Measurements from ENCODE around the gene AMIGO3. TPM values are rescaled to one million over a fixed set of nuclear protein-coding genes. Genes with fewer than 3 reads are reported as not detected.

AMIGO3 gene
- total RNA-seq, 1 experiment from 2014 or later = 0.32 TPM

DNA sequence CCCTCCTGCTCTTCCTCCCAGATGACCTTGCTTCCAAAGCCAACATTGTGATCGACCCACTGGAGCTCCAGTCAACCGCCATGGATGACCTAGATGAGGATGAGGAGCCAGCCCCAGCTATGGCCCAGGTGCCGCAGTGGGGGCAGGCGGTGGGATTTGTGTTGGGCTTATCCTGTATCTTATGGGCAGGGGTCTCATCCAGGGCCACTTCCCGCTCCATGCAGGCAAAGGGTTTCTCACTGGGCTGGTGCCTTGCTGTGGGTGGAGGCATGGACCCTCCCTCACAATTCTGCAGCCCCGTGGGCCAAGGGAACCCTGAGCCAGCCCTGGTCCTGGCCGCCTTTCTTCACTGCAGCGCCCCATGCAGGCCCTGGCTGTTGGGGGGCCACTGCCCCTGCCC lies 14.9 kb downstream of the AMIGO3 start:
- no peak overlapping the region for H3K4me2 ChIP-seq (ENCODE audit: low read length)
- H3K4me3 ChIP-seq (replicated peaks in 1 of 2; ENCODE audit: low read depth in 1 of 2, low read length in 2 of 2) = no peak overlapping the region
- no peaks in the 10 kb centered on the region for H3K27me3 ChIP-seq (ENCODE audit: insufficient read depth, low read length)
- H3K9me3 ChIP-seq (ENCODE audit: control insufficient read depth in 1 of 2, insufficient read depth in 1 of 2, low read depth in 1 of 2, low read length in 2 of 2) = no peaks in the 10 kb centered on the region
- POLR2A ChIA-PET = no interaction called here
- no peak overlapping the region for H2AFZ ChIP-seq (ENCODE audit: low read depth, low read length, poor library complexity, severe bottlenecking)
- H3K79me2 ChIP-seq (ENCODE audit: insufficient read depth, low read length) = no peaks in the 10 kb centered on the region
- ATAC-seq (no peak), DNase-seq (ENCODE audit: low read depth, low spot score) (no peak)
- no peaks in the 10 kb centered on the region for H3K9me2 ChIP-seq (ENCODE audit: insufficient read depth)
- H3K27ac ChIP-seq (ENCODE audit: low read depth, low read length) = no peak overlapping the region
- BruUV-seq (replicated peaks) = no TSS peak
- no peaks in the 10 kb centered on the region for H3K4me1 ChIP-seq (ENCODE audit: control insufficient read depth in 1 of 2, insufficient read depth in 2 of 2, low read length in 2 of 2)
- CTCF ChIA-PET = interaction anchor here (1.6 kb wide), 1 partner anchor 109 kb away, joined by 3 read pairs; the partner anchor contains the start of gene UBA7
- H3K36me3 ChIP-seq (ENCODE audit: control insufficient read depth in 1 of 2, insufficient read depth in 2 of 2, low read length in 2 of 2) = peaks cover 0 to 4% of the 10 kb centered on the region in 2 experiments; a peak in 1 of 4 replicates
- RAD21 ChIA-PET (ENCODE audit: low non-redundant PET in 1 of 2, low total read pairs in 2 of 2, uncharacterized antibody in 2 of 2, unreplicated experiment in 2 of 2) = no interaction called here
- intact Hi-C loops (cut with micrococcal nuclease) = no loop called here
- no peaks in the 10 kb centered on the region for H4K20me1 ChIP-seq (ENCODE audit: insufficient read depth)
- no peak overlapping the region for H3K9ac ChIP-seq (ENCODE audit: low read length)
- TF ChIP-seq CBX3 (IDR thresholded peaks at IDR 0.05; ENCODE audit: low read depth) (no peak), ZFX (IDR thresholded peaks at IDR 0.05) (no peak), SRF (IDR thresholded peaks at IDR 0.05; ENCODE audit: low read depth) (no peak), SP1 (IDR thresholded peaks at IDR 0.05; ENCODE audit: low read depth) (no peak), YY1 (IDR thresholded peaks at IDR 0.05; ENCODE audit: extremely low read depth, insufficient replicate concordance, low read depth, low read length) (no peak), ZNF274 (IDR thresholded peaks at IDR 0.05; ENCODE audit: low read depth, low read length) (no peak), EGR1 (IDR thresholded peaks at IDR 0.05; ENCODE audit: low read depth) (no peak), CEBPB (IDR thresholded peaks at IDR 0.05; ENCODE audit: low read depth) (no peak), POLR2A (IDR thresholded peaks at IDR 0.05; ENCODE audit: borderline replicate concordance, extremely low read depth, insufficient read depth, insufficient read length) (no peak), RAD21 (IDR thresholded peaks at IDR 0.05; ENCODE audit: low read depth) (no peak), POLR2AphosphoS5 (IDR thresholded peaks at IDR 0.05; ENCODE audit: low read depth, low read length) (no peak), TCF7L2 (IDR thresholded peaks at IDR 0.05; ENCODE audit: borderline replicate concordance, extremely low read depth, insufficient read depth, insufficient read length) (no peak)
- TF ChIP-seq, protein P1, sequence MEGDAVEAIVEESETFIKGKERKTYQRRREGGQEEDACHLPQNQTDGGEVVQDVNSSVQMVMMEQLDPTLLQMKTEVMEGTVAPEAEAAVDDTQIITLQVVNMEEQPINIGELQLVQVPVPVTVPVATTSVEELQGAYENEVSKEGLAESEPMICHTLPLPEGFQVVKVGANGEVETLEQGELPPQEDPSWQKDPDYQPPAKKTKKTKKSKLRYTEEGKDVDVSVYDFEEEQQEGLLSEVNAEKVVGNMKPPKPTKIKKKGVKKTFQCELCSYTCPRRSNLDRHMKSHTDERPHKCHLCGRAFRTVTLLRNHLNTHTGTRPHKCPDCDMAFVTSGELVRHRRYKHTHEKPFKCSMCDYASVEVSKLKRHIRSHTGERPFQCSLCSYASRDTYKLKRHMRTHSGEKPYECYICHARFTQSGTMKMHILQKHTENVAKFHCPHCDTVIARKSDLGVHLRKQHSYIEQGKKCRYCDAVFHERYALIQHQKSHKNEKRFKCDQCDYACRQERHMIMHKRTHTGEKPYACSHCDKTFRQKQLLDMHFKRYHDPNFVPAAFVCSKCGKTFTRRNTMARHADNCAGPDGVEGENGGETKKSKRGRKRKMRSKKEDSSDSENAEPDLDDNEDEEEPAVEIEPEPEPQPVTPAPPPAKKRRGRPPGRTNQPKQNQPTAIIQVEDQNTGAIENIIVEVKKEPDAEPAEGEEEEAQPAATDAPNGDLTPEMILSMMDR (IDR thresholded peaks at IDR 0.05 in 2 of 3, conservative IDR thresholded peaks at IDR 0.05 in 1 of 3; ENCODE audit: borderline replicate concordance in 1 of 3, insufficient read depth in 1 of 3, low read depth in 2 of 3, low read length in 2 of 3) = no peak
- TF ChIP-seq, protein P2, sequence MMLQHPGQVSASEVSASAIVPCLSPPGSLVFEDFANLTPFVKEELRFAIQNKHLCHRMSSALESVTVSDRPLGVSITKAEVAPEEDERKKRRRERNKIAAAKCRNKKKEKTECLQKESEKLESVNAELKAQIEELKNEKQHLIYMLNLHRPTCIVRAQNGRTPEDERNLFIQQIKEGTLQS (IDR thresholded peaks at IDR 0.05) = no peak
- TF ChIP-seq, protein P3, sequence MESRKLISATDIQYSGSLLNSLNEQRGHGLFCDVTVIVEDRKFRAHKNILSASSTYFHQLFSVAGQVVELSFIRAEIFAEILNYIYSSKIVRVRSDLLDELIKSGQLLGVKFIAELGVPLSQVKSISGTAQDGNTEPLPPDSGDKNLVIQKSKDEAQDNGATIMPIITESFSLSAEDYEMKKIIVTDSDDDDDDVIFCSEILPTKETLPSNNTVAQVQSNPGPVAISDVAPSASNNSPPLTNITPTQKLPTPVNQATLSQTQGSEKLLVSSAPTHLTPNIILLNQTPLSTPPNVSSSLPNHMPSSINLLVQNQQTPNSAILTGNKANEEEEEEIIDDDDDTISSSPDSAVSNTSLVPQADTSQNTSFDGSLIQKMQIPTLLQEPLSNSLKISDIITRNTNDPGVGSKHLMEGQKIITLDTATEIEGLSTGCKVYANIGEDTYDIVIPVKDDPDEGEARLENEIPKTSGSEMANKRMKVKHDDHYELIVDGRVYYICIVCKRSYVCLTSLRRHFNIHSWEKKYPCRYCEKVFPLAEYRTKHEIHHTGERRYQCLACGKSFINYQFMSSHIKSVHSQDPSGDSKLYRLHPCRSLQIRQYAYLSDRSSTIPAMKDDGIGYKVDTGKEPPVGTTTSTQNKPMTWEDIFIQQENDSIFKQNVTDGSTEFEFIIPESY (IDR thresholded peaks at IDR 0.05; ENCODE audit: extremely low read depth, insufficient replicate concordance, low read length) = no peak
- TF ChIP-seq, protein P4, sequence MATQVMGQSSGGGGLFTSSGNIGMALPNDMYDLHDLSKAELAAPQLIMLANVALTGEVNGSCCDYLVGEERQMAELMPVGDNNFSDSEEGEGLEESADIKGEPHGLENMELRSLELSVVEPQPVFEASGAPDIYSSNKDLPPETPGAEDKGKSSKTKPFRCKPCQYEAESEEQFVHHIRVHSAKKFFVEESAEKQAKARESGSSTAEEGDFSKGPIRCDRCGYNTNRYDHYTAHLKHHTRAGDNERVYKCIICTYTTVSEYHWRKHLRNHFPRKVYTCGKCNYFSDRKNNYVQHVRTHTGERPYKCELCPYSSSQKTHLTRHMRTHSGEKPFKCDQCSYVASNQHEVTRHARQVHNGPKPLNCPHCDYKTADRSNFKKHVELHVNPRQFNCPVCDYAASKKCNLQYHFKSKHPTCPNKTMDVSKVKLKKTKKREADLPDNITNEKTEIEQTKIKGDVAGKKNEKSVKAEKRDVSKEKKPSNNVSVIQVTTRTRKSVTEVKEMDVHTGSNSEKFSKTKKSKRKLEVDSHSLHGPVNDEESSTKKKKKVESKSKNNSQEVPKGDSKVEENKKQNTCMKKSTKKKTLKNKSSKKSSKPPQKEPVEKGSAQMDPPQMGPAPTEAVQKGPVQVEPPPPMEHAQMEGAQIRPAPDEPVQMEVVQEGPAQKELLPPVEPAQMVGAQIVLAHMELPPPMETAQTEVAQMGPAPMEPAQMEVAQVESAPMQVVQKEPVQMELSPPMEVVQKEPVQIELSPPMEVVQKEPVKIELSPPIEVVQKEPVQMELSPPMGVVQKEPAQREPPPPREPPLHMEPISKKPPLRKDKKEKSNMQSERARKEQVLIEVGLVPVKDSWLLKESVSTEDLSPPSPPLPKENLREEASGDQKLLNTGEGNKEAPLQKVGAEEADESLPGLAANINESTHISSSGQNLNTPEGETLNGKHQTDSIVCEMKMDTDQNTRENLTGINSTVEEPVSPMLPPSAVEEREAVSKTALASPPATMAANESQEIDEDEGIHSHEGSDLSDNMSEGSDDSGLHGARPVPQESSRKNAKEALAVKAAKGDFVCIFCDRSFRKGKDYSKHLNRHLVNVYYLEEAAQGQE (IDR thresholded peaks at IDR 0.05; ENCODE audit: low read depth) = no peak
- TF ChIP-seq, protein P5, sequence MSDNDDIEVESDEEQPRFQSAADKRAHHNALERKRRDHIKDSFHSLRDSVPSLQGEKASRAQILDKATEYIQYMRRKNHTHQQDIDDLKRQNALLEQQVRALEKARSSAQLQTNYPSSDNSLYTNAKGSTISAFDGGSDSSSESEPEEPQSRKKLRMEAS (IDR thresholded peaks at IDR 0.05) = no peak

Data from HCT116 (cell line).